PC-3 (cell line): ENCODE measurements around the gene FRMD4B. TPM values are rescaled to one million over a fixed set of nuclear protein-coding genes. Genes with fewer than 3 reads are reported as not detected.

ENCODE experiments used
- ATAC-seq: fragments of 200-7000 bp; cut with Tn5 transposase; 2 replicates; pipeline ENCODE4 v1.9.1; 2020; ENCODE audit warnings: mild to moderate bottlenecking, moderate library complexity
- BruUV-seq: library from RNA; stranded (reverse); fragments of 400-500 nt; replicated peaks from 2 replicates; lab custom pipeline; 2021; lab: Mats Ljungman, UMichigan
- CTCF ChIA-PET: fragments of 300-600 bp; sonication (Branson Sonifier 250); formaldehyde crosslinking; loops from one replicate; lab custom pipeline; 2022; ENCODE audit warnings: antibody characterized with exemption; lab: Charles Lee
- POLR2A ChIA-PET: fragments of 300-600 bp; sonication (Branson Sonifier 250); formaldehyde crosslinking; loops from one replicate; lab custom pipeline; 2022; ENCODE audit warnings: antibody characterized with exemption; ENCODE audit not compliant: unreplicated experiment; lab: Charles Lee
- DNase-seq: peaks from one replicate; pipeline ENCODE4 v3.0.0-alpha.2; 2015
- H2AFZ ChIP-seq: fragments of 300-600 bp; sonication (generic); 2 replicates; pipeline ENCODE4 v1.6.0; 2016; ENCODE audit warnings: antibody characterized with exemption, low read length
- H3F3A ChIP-seq: fragments of 300-600 bp; sonication (generic); one replicate; pipeline ENCODE4 v1.6.0; 2017; ENCODE audit warnings: antibody characterized with exemption, low read length, control low read depth, mild to moderate bottlenecking; ENCODE audit not compliant: unreplicated experiment
- H3K27ac ChIP-seq: fragments of 300-600 bp; sonication (generic); 2 replicates; pipeline ENCODE4 v1.5.1; 2016; ENCODE audit warnings: mild to moderate bottlenecking, low read length
- H3K27me3 ChIP-seq: fragments of 300-600 bp; sonication (generic); 2 replicates; pipeline ENCODE4 v1.6.1; 2016; ENCODE audit warnings: low read length, mixed read lengths
- H3K36me3 ChIP-seq: fragments of 300-600 bp; sonication (generic); 2 replicates; pipeline ENCODE4 v1.6.1; 2016; ENCODE audit warnings: low read depth, mixed run types, low read length, mixed read lengths
- H3K4me1 ChIP-seq: fragments of 300-600 bp; sonication (generic); 2 replicates; pipeline ENCODE4 v1.5.1; 2016; ENCODE audit warnings: low read length; ENCODE audit not compliant: insufficient read depth
- H3K4me2 ChIP-seq: fragments of 300-600 bp; sonication (generic); 2 replicates; pipeline ENCODE4 v1.6.0; 2016; ENCODE audit warnings: low read length
- H3K4me3 ChIP-seq: fragments of 300-600 bp; sonication (generic); 2 replicates; pipeline ENCODE4 v1.5.1; 2016; ENCODE audit warnings: mild to moderate bottlenecking, low read length, mixed read lengths
- H3K79me2 ChIP-seq: fragments of 300-600 bp; sonication (generic); 2 replicates; pipeline ENCODE4 v1.6.1; 2017; ENCODE audit warnings: low read length, mixed read lengths
- H3K9ac ChIP-seq: fragments of 300-600 bp; sonication (generic); 2 replicates; pipeline ENCODE4 v1.6.0; 2016; ENCODE audit warnings: mild to moderate bottlenecking, low read length
- H3K9me2 ChIP-seq: fragments of 300-600 bp; sonication (generic); replicated peaks from 2 replicates; pipeline ENCODE4 v1.6.1; 2016; ENCODE audit warnings: mixed run types, low read length, mixed read lengths
- H3K9me3 ChIP-seq: fragments of 300-600 bp; sonication (generic); 2 replicates; pipeline ENCODE4 v1.6.1; 2016; ENCODE audit warnings: low read length, mixed read lengths
- H4K20me1 ChIP-seq: fragments of 300-600 bp; sonication (generic); 2 replicates; pipeline ENCODE4 v1.6.1; 2016; ENCODE audit warnings: low read length, mixed read lengths
- CTCF ChIP-seq: fragments of 300-600 bp; sonication (generic); conservative IDR thresholded peaks from 2 replicates; pipeline ENCODE4 v1.5.1; 2017; ENCODE audit warnings: antibody characterized with exemption, low read depth, mild to moderate bottlenecking, low read length
- EZH2 ChIP-seq: fragments of 300-600 bp; sonication (generic); IDR thresholded peaks from one replicate; pipeline ENCODE4 v1.6.1; 2017; ENCODE audit warnings: antibody characterized with exemption, mild to moderate bottlenecking, low read length; ENCODE audit not compliant: unreplicated experiment
- EZH2phosphoT487 ChIP-seq: fragments of 300-600 bp; sonication (generic); IDR thresholded peaks from 2 replicates; pipeline ENCODE4 v1.6.1; 2018; ENCODE audit warnings: mild to moderate bottlenecking, antibody characterized with exemption, low read length, borderline replicate concordance
- intact Hi-C: fragments of 100-400 bp; cut with micrococcal nuclease; formaldehyde crosslinking; loops from 2 replicates; pipeline ENCODE4 v1.9.0; 2023
- total RNA-seq: library from RNA; depleted of rRNA; stranded (reverse); fragments of >200 nt; gene quantifications from 2 replicates; pipeline ENCODE4 v1.2.3, GENCODE V29; 2014

Gene FRMD4B
- total RNA-seq, 1 experiment from 2014 or later = 5.7 TPM

DNA sequence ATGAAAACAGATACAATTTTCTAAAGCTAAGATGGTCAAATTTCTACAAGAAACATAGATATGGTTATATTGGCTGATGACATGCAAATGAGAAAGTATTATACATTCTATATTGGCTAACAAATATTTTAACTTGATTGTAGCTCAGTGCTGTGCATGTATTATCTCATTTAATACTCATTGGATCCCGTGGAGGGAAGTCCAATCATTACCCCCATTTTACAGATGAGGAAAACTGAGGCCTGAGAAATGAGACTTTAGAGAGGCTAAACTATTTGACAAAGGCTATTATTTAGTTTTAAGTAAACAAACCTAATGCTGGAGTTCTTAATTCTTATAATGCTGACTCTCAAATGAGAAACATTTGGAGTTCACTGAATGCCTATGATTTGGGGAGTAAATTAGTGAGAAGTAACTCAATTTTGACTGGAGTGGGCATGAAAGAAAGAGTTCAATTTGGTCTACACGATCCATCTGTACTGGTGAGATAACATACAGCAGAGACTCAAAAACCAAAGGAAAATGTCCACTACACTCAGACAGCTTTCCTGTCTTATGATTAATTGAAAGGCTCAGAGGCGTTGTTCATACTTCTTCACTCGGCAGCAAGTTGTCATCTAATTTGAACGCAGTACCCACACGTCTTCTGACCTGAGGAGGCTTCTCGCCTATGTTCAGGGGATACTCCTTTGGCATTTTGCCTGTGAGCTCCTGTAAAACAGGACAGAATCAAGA lies 191.3 kb downstream of the FRMD4B start:
- Histone ChIP-seq H3K9me2 (no peaks in the 10 kb centered on the region), H3K36me3 (no peaks in the 10 kb centered on the region), H3K4me1 (no peaks in the 10 kb centered on the region), H3K9ac (no peak overlapping the region), H3K4me3 (no peak overlapping the region), H3K4me2 (no peak overlapping the region), H3K9me3 (no peaks in the 10 kb centered on the region), H3K79me2 (peaks cover 4% of the 10 kb centered on the region; the same call in 1 of the 2 replicates), H2AFZ (no peak overlapping the region), H4K20me1 (no peaks in the 10 kb centered on the region), H3F3A (no peaks in the 10 kb centered on the region), H3K27me3 (no peaks in the 10 kb centered on the region), H3K27ac (no peak overlapping the region)
- intact Hi-C loops = no loop called here
- CTCF ChIA-PET = no interaction called here
- BruUV-seq = no TSS peak
- ATAC-seq (no peak), DNase-seq (no peak)
- no peak for TF ChIP-seq EZH2
- POLR2A ChIA-PET = interaction anchor here (0.7 kb wide), 1 partner anchor 141 kb away, joined by 3 read pairs; no protein-coding TSS in a partner anchor

DNA sequence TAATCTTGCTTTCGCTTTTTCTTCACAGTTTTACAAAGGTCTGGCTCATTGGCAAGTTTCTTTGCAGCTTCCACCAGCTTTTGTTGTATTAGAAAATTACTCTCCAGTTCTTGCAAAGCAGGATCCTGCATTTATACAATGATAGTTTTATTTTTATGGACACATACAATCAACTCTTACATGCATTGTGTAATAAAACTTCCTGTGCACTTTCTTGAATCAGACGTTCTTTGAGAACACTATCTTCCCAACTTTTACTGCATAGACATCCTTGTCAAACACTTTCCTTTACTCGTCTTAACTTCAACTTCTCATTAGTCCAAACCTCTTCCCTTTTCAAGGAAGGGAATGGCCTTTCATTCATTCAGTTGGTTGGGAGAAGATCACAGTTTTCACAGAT lies 192.1 kb downstream of the FRMD4B start:
- Histone ChIP-seq H3K4me3 (no peak overlapping the region), H3K4me2 (no peak overlapping the region), H3K9ac (no peak overlapping the region), H3K36me3 (no peaks in the 10 kb centered on the region), H2AFZ (no peak overlapping the region), H3F3A (no peaks in the 10 kb centered on the region), H3K4me1 (no peaks in the 10 kb centered on the region), H3K9me2 (no peaks in the 10 kb centered on the region), H3K27me3 (no peaks in the 10 kb centered on the region), H3K27ac (no peak overlapping the region), H3K79me2 (no peaks in the 10 kb centered on the region), H4K20me1 (no peaks in the 10 kb centered on the region), H3K9me3 (no peaks in the 10 kb centered on the region)
- TF ChIP-seq EZH2 = no peak
- no peak for TF ChIP-seq EZH2phosphoT487
- no peak for TF ChIP-seq CTCF
- CTCF ChIA-PET = no interaction called here
- BruUV-seq = no TSS peak
- ATAC-seq = no peak
- DNase-seq = no peak
- intact Hi-C loops = no loop called here
- POLR2A ChIA-PET = no interaction called here

- Histone ChIP-seq H3K4me3 (no peak overlapping the region), H3K9me3 (no peaks in the 10 kb centered on the region), H3K79me2 (no peaks in the 10 kb centered on the region), H3K9me2 (no peaks in the 10 kb centered on the region), H3K27me3 (no peaks in the 10 kb centered on the region), H3F3A (no peaks in the 10 kb centered on the region), H2AFZ (no peak overlapping the region), H3K36me3 (no peaks in the 10 kb centered on the region), H3K4me1 (no peaks in the 10 kb centered on the region), H3K4me2 (no peak overlapping the region), H3K9ac (no peak overlapping the region), H3K27ac (no peak overlapping the region), H4K20me1 (no peaks in the 10 kb centered on the region)
- intact Hi-C loops = no loop called here
- BruUV-seq = no TSS peak
- no peak for ATAC-seq
- POLR2A ChIA-PET = no interaction called here
- CTCF ChIA-PET = no interaction called here
- no peak for DNase-seq
- TF ChIP-seq EZH2phosphoT487 = no peak
- TF ChIP-seq CTCF = no peak
- no peak for TF ChIP-seq EZH2
Observed at GRCh38 chr3:69191516-69191915, 194.4 kb downstream of the FRMD4B start.
